Keratinocyte (primary cell): ENCODE measurements around the gene MOB3B. TPM values are rescaled to one million over a fixed set of nuclear protein-coding genes. Genes with fewer than 3 reads are reported as not detected.

Experiments
- DNase-seq: peaks from one replicate; pipeline ENCODE4 v3.0.0-alpha.2; 2011; ENCODE audit warnings: low read depth, missing footprints, low spot score
- FAIRE-seq: peaks from 2 replicates; lab custom pipeline; 2011; peaks lifted over from hg19 to GRCh38; lab: Jason Lieb, UNC
- H2AFZ ChIP-seq: 2 replicates; pipeline ENCODE4 v1.6.0; 2012; ENCODE audit warnings: low read length, control low read depth, inconsistent platforms; ENCODE audit not compliant: control insufficient read depth
- H3K27ac ChIP-seq: 2 replicates; pipeline ENCODE4 v1.5.1; 2011; ENCODE audit warnings: low read length; ENCODE audit not compliant: control insufficient read depth, insufficient read depth
- H3K27me3 ChIP-seq: 3 replicates; pipeline ENCODE4 v1.6.0; 2011; ENCODE audit warnings: low read length; ENCODE audit not compliant: control insufficient read depth, insufficient read depth; ENCODE audit errors: extremely low read depth
- H3K36me3 ChIP-seq, 2 experiments: 2 replicates in 1 of 2; 3 replicates in 1 of 2; pipeline ENCODE4 v1.5.1; 2011; ENCODE audit warnings: low read length in 2 of 2, mild to moderate bottlenecking in 1 of 2; ENCODE audit not compliant: control insufficient read depth in 2 of 2, insufficient read depth in 2 of 2; ENCODE audit errors: extremely low read depth in 1 of 2
- H3K4me1 ChIP-seq: 3 replicates; pipeline ENCODE4 v1.5.1; 2011; ENCODE audit warnings: low read length; ENCODE audit not compliant: control insufficient read depth, insufficient read depth; ENCODE audit errors: extremely low read depth
- H3K4me2 ChIP-seq: 3 replicates; pipeline ENCODE4 v1.6.0; 2011; ENCODE audit warnings: low read depth, low read length; ENCODE audit not compliant: control insufficient read depth, insufficient read depth; ENCODE audit errors: extremely low read depth
- H3K4me3 ChIP-seq, 3 experiments: fragments of 200-600 bp in 1 of 3; sonication (generic) in 1 of 3; 2 replicates in 2 of 3; 3 replicates in 1 of 3; pipeline ENCODE4 v1.5.1; 2011 to 2016; ENCODE audit warnings: low read length in 3 of 3, mild to moderate bottlenecking in 3 of 3, control low read depth in 2 of 3, inconsistent platforms in 1 of 3, low read depth in 1 of 3, mixed read lengths in 1 of 3, mixed run types in 1 of 3, moderate library complexity in 1 of 3; ENCODE audit not compliant: control insufficient read depth in 2 of 3, insufficient read depth in 2 of 3; ENCODE audit errors: extremely low read depth in 1 of 3
- H3K79me2 ChIP-seq: 2 replicates; pipeline ENCODE4 v1.6.0; 2012; ENCODE audit warnings: low read length; ENCODE audit not compliant: control insufficient read depth, insufficient read depth
- H3K9ac ChIP-seq: 3 replicates; pipeline ENCODE4 v1.6.0; 2011; ENCODE audit warnings: low read length; ENCODE audit not compliant: control insufficient read depth, insufficient read depth; ENCODE audit errors: extremely low read depth
- H3K9me1 ChIP-seq: 3 replicates; pipeline ENCODE4 v1.6.0; 2011; ENCODE audit warnings: low read length; ENCODE audit not compliant: control insufficient read depth, insufficient read depth; ENCODE audit errors: extremely low read depth
- H3K9me3 ChIP-seq: 2 replicates; pipeline ENCODE4 v1.5.1; 2012; ENCODE audit warnings: low read depth, low read length; ENCODE audit not compliant: control insufficient read depth
- H4K20me1 ChIP-seq: 3 replicates; pipeline ENCODE4 v1.6.0; 2011; ENCODE audit warnings: low read length; ENCODE audit not compliant: control insufficient read depth, insufficient read depth; ENCODE audit errors: extremely low read depth
- CTCF ChIP-seq, 3 experiments: IDR thresholded peaks in 1 of 3; conservative IDR thresholded peaks in 1 of 3; optimal IDR thresholded peaks in 1 of 3; 2 replicates in 2 of 3; 3 replicates in 1 of 3; pipeline versions ENCODE3 to v1.5.1; 2011; ENCODE audit warnings: low read length in 3 of 3, mild to moderate bottlenecking in 3 of 3, moderate library complexity in 2 of 3, control low read depth in 1 of 3, inconsistent platforms in 1 of 3; ENCODE audit not compliant: insufficient read depth in 2 of 3; ENCODE audit errors: extremely low read depth in 1 of 3
- EZH2 ChIP-seq: IDR thresholded peaks from one replicate; pipeline ENCODE4 v1.6.1; 2012; ENCODE audit warnings: inconsistent platforms, mild to moderate bottlenecking, low read length, moderate library complexity
- dilution Hi-C: fragments of 300-500 bp; cut with MboI; formaldehyde crosslinking; loops from one replicate; pipeline ENCODE4 v1.7.0; 2020; ENCODE audit warnings: low sequenced_read_pairs; ENCODE audit not compliant: extremely low pct_ligation_motif_present
- polyA plus RNA-seq, 5 experiments: library from polyadenylated mRNA; depleted of rRNA in 3 of 5; stranded (reverse) in 3 of 5; stranded (forward) in 1 of 5; unstranded in 1 of 5; fragments of >200 nt; gene quantifications; 1 replicate in 1 of 5; 2 replicates in 3 of 5; 3 replicates in 1 of 5; pipeline versions ENCODE4 v1.2.1 to v1.2.3, GENCODE V29; 2011 to 2012; ENCODE audit warnings: missing spikeins in 2 of 5, low read depth in 1 of 5, low replicate concordance in 1 of 5

MOB3B gene
- polyA plus RNA-seq, 1 donor (not counting 4 experiments of a cell fraction or from before 2014, with no cell fraction given) = 35.3 TPM

GRCh38 chr9:27541740-27542139 is 12.1 kb upstream of the MOB3B start:
- Histone ChIP-seq H3K4me1 (peaks cover 14% of the 10 kb centered on the region), H3K4me2 (no peak overlapping the region), H3K9me1 (no peaks in the 10 kb centered on the region), H3K36me3 (no peaks in the 10 kb centered on the region), H4K20me1 (no peaks in the 10 kb centered on the region), H3K27me3 (no peaks in the 10 kb centered on the region), H2AFZ (no peak overlapping the region), H3K4me3 (no peak overlapping the region), H3K9ac (no peak overlapping the region), H3K27ac (no peak overlapping the region), H3K79me2 (no peaks in the 10 kb centered on the region), H3K9me3 (no peaks in the 10 kb centered on the region)
- TF ChIP-seq EZH2 (no peak), CTCF (optimal IDR thresholded peaks at IDR 0.05 in 1 of 3, IDR thresholded peaks at IDR 0.05 in 1 of 3, conservative IDR thresholded peaks at IDR 0.05 in 1 of 3; ENCODE audit: extremely low read depth in 1 of 3, insufficient read depth in 2 of 3, low read length in 3 of 3) (no peak)
- dilution Hi-C loops = loop anchor here (25.0 kb wide), 1 partner anchor 204 kb away; no protein-coding TSS in a partner anchor
- FAIRE-seq = no peak
- no peak for DNase-seq

GRCh38 chr9:27540502-27540901 is 10.9 kb upstream of the MOB3B start:
- no peak for FAIRE-seq

More at GRCh38 chr9:27540502-27540901, 10.9 kb upstream of the MOB3B start:
- DNase-seq = no peak
- Histone ChIP-seq H2AFZ (no peak overlapping the region), H3K9me1 (no peaks in the 10 kb centered on the region), H3K9me3 (no peaks in the 10 kb centered on the region), H4K20me1 (no peaks in the 10 kb centered on the region), H3K27ac (no peak overlapping the region), H3K4me1 (peaks cover 12% of the 10 kb centered on the region), H3K36me3 (no peaks in the 10 kb centered on the region), H3K79me2 (no peaks in the 10 kb centered on the region), H3K4me2 (no peak overlapping the region), H3K9ac (no peak overlapping the region), H3K27me3 (no peaks in the 10 kb centered on the region), H3K4me3 (no peak overlapping the region)
- TF ChIP-seq EZH2 = no peak
- no peak for TF ChIP-seq CTCF (optimal IDR thresholded peaks at IDR 0.05 in 1 of 3, IDR thresholded peaks at IDR 0.05 in 1 of 3, conservative IDR thresholded peaks at IDR 0.05 in 1 of 3; ENCODE audit: extremely low read depth in 1 of 3, insufficient read depth in 2 of 3, low read length in 3 of 3)
- dilution Hi-C loops = loop anchor here (25.0 kb wide), 1 partner anchor 203 kb away; no protein-coding TSS in a partner anchor
